ENCODE data around the gene USH2A. TPM values are rescaled to one million over a fixed set of nuclear protein-coding genes. Genes with fewer than 3 reads are reported as not detected.

USH2A gene
- total RNA-seq, 4 donors from 2014 or later, result under 0.01 to 1.9 (median under 0.01) TPM

DNA sequence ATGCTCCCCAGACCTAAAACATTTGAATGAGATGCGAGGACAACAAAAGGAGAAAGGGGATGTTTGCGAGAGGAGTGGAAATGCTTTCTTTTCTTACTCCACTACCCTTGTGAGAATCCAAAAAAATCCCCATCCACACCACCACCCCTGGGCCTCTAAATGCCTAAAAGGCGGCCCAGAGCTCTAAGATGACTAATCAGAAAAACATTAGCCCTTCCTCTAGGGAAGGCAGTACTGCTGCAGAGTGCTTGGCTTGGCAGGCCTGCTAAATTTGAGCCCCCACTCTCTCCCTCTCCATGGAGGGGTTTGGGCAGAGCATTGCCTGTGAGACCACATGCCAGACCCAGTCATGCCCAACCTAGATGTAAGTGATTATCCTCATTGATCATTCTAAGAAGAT lies 347.9 kb downstream of the USH2A start:
- intact Hi-C loops (cut with DNase I), result no loop called here
- no peaks in the 10 kb centered on the region for H3K27me3 ChIP-seq
- no peak overlapping the region for H3K27ac ChIP-seq (replicated peaks in 1 of 4)
- no peaks in the 10 kb centered on the region for H3K9me3 ChIP-seq
- 87% methylated on average over 3 of the region's 3 CpGs for WGBS
- no peaks in the 10 kb centered on the region for H3K36me3 ChIP-seq
- TF ChIP-seq, protein P1, sequence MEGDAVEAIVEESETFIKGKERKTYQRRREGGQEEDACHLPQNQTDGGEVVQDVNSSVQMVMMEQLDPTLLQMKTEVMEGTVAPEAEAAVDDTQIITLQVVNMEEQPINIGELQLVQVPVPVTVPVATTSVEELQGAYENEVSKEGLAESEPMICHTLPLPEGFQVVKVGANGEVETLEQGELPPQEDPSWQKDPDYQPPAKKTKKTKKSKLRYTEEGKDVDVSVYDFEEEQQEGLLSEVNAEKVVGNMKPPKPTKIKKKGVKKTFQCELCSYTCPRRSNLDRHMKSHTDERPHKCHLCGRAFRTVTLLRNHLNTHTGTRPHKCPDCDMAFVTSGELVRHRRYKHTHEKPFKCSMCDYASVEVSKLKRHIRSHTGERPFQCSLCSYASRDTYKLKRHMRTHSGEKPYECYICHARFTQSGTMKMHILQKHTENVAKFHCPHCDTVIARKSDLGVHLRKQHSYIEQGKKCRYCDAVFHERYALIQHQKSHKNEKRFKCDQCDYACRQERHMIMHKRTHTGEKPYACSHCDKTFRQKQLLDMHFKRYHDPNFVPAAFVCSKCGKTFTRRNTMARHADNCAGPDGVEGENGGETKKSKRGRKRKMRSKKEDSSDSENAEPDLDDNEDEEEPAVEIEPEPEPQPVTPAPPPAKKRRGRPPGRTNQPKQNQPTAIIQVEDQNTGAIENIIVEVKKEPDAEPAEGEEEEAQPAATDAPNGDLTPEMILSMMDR (IDR thresholded peaks at IDR 0.05), result no peak
- no peak for TF ChIP-seq EP300 (IDR thresholded peaks at IDR 0.05)
- no peak overlapping the region for H3K4me3 ChIP-seq
- DNase-seq (ENCODE audit: extremely low spot score), result no peak
- H3K4me1 ChIP-seq, result no peaks in the 10 kb centered on the region

DNA sequence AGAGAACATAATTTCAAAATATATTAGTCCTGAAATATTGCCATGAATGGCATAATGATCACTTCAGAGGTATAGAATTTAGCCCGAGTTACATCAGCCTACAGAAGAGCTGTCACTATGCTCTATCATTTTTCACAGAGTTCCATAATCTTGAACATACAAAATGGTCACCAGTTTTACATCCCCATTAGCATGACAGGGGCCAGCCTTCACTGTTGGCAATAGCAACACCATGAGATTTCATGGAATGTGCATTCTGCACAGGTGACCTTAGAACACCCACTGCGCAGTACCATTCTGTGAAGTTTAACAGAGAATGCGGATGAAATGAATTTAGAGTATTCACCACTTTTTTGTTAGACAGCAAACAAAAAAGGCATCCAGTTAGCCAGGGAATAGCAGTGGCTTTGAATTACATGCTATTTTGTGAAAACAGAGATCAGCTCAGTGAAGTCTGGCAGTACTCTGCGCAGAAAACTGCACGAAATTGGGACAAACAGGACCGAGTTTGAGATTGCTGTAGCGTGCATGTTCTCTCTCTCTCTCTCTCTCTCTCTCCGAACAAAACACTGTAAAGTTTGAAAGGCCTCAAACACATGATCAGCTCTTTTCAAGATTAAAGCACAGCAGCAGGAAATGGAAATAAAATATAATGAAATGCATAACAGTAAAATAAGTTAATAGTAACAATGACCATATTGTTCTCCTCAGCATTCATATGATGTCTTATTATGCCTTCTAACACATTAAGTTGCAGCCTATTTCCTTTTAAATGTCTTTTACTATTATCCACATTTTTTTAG lies 349.3 kb downstream of the USH2A start:
- intact Hi-C loops (cut with DNase I), result no loop called here

DNA sequence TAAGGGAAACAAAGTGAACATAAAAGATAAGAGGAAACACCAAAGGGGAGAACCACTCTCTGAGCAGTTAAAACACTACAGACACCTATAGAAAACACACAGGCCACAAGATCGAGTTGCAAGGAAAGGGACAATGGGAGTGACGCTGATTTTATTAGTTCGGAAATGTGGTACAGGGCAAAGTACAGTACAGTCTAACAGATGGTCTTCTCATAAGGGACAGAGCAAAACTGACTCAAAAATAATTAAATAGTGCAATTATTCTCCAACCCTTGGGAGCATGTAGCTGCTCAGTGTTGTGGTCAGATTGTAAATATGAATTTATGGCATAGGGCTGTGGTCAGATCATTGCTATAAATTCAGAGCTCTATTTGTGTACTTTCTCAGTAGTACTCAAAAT lies 352.0 kb downstream of the USH2A start:
- Histone ChIP-seq H3K36me3 (no peaks in the 10 kb centered on the region), H3K27me3 (no peaks in the 10 kb centered on the region), H3K4me3 (no peak overlapping the region), H3K9me3 (no peaks in the 10 kb centered on the region), H3K27ac (replicated peaks in 1 of 4) (no peak overlapping the region), H3K4me1 (no peaks in the 10 kb centered on the region)
- 86% methylated on average over 3 of the region's 3 CpGs for WGBS
- intact Hi-C loops (cut with DNase I), result no loop called here
- TF ChIP-seq, protein P1 (IDR thresholded peaks at IDR 0.05), result no peak
- no peak for TF ChIP-seq POLR2A (IDR thresholded peaks at IDR 0.05; ENCODE audit: low read depth)
- no peak for TF ChIP-seq EP300 (IDR thresholded peaks at IDR 0.05)
- TF ChIP-seq POLR2AphosphoS5 (IDR thresholded peaks at IDR 0.05), result no peak
- DNase-seq (ENCODE audit: extremely low spot score), result no peak

More for the DNA sequence above, 349.3 kb downstream of the USH2A start:
- no peak overlapping the region for H3K4me3 ChIP-seq
- no peaks in the 10 kb centered on the region for H3K4me1 ChIP-seq
- no peaks in the 10 kb centered on the region for H3K9me3 ChIP-seq
- H3K27ac ChIP-seq (replicated peaks in 1 of 4), result no peak overlapping the region
- no peaks in the 10 kb centered on the region for H3K27me3 ChIP-seq
- H3K36me3 ChIP-seq, result no peaks in the 10 kb centered on the region
- DNase-seq (ENCODE audit: extremely low spot score), result no peak
- no peak for TF ChIP-seq POLR2AphosphoS5 (IDR thresholded peaks at IDR 0.05)
- TF ChIP-seq, protein P1 (IDR thresholded peaks at IDR 0.05), result no peak
- TF ChIP-seq EP300 (IDR thresholded peaks at IDR 0.05), result no peak
- 88% methylated on average over 8 of the region's 8 CpGs for WGBS

DNA sequence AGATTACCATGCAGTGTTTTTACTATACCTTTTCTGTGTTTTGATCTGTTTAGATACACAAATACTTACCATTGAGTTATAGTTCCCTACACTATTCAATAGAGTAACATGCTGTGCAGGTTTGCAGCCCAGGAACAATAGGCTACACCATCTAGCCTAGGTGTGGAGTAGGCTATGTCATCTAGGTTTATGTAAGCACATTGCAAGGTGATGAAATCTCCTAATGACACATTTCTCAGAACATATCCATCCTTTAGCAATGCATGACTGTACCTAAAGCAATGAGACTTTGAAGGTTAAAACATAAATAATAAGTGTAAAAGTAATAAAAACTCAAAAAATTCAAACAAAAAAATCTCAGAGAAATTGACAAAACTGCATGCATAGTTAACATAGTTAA lies 358.6 kb downstream of the USH2A start:
- H3K27me3 ChIP-seq, result no peaks in the 10 kb centered on the region
- intact Hi-C loops (cut with DNase I), result no loop called here

More for the DNA sequence above, 358.6 kb downstream of the USH2A start:
- Histone ChIP-seq H3K9me3 (no peaks in the 10 kb centered on the region), H3K4me3 (no peak overlapping the region), H3K36me3 (no peaks in the 10 kb centered on the region), H3K27ac (replicated peaks in 1 of 4) (no peak overlapping the region), H3K4me1 (no peaks in the 10 kb centered on the region)
- DNase-seq (ENCODE audit: extremely low spot score), result no peak
- TF ChIP-seq, protein P1 (IDR thresholded peaks at IDR 0.05), result no peak
- TF ChIP-seq EP300 (IDR thresholded peaks at IDR 0.05) (no peak), POLR2A (IDR thresholded peaks at IDR 0.05; ENCODE audit: low read depth) (no peak), POLR2AphosphoS5 (IDR thresholded peaks at IDR 0.05) (no peak)
